Ishikawa (cell line): ENCODE results near the gene SDSL.

Experiments used
- CEBPB ChIP-seq: IDR thresholded peaks from 2 replicates; pipeline ENCODE4 v1.6.1; 2012
- CREB1 ChIP-seq: IDR thresholded peaks from 2 replicates; pipeline ENCODE4 v1.6.1; 2012; ENCODE audit warnings: low read depth
- EGR1 ChIP-seq: IDR thresholded peaks from 2 replicates; pipeline ENCODE4 v1.6.1; 2012
- EP300 ChIP-seq: IDR thresholded peaks from 2 replicates; pipeline ENCODE4 v1.6.1; 2012; ENCODE audit warnings: borderline replicate concordance
- FOXM1 ChIP-seq: IDR thresholded peaks from 2 replicates; pipeline ENCODE4 v1.6.1; 2012; ENCODE audit warnings: low read depth, borderline replicate concordance
- MAX ChIP-seq: IDR thresholded peaks from 2 replicates; pipeline ENCODE4 v1.6.1; 2012
- NFIC ChIP-seq: IDR thresholded peaks from 2 replicates; pipeline ENCODE4 v1.6.1; 2012
- RAD21 ChIP-seq: IDR thresholded peaks from 2 replicates; pipeline ENCODE4 v1.6.1; 2012; ENCODE audit warnings: low read depth
- TAF1 ChIP-seq: IDR thresholded peaks from 2 replicates; pipeline ENCODE4 v1.6.1; 2012; ENCODE audit warnings: low read depth, mild to moderate bottlenecking
- TCF12 ChIP-seq: IDR thresholded peaks from 2 replicates; pipeline ENCODE4 v1.6.1; 2012; ENCODE audit warnings: low read depth
- TEAD4 ChIP-seq: IDR thresholded peaks from 2 replicates; pipeline ENCODE4 v1.6.1; 2012
- YY1 ChIP-seq: IDR thresholded peaks from 2 replicates; pipeline ENCODE4 v1.6.1; 2012; ENCODE audit warnings: low read depth
- ZBTB7A ChIP-seq: IDR thresholded peaks from 2 replicates; pipeline ENCODE4 v1.6.1; 2012; ENCODE audit warnings: low read depth
- TF ChIP-seq, protein P1 (sequence below): IDR thresholded peaks from 2 replicates; pipeline ENCODE4 v1.6.1; 2012
- TF ChIP-seq, protein P2 (sequence below): IDR thresholded peaks from 2 replicates; pipeline ENCODE4 v1.6.1; 2012; ENCODE audit warnings: low read depth, mild to moderate bottlenecking

Gene SDSL

GRCh38 chr12:113388351-113388750 is 33.8 kb upstream of the SDSL start:
- no peak for TF ChIP-seq EP300
- TF ChIP-seq RAD21, result no peak

DNA sequence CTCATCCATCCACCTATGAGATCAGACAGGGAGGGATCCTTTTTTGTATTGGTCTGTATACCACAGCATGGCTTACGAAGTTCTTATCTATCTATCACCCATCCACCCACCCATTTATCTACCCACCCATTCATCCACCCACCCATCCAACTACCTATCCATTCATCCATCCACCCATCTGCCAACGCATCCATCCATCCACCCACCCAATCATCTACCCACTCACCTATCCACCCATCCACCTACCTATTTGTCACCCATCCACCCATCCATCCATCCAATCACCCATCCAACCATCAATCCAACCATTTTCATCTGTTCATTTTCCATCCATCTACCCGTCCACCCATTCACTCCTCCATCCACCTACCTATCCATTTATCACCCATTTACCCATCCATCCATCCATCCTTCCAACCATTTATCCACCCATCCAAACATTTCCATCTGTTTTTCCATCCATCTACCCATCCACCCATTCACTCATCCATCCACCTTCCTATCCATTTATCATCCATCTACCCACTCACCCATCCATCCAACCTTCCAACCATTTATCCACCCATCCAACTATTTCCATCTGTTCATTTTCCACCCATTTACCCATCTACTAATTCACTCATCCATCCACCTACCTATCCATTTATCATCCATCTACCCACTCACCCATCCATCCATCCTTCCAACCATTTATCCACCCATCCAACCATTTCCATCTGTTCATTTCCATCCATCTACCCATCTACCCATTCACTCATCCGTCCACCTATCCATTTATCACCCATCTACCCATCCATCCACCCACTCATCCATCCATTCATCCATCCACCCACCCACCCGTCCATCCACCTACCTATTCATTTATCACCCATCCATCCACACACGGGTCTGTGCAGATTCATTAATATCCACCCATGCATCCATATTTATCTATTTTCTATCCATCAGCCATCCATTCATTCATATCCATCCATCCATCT is 31.8 kb upstream of the SDSL start:
- TF ChIP-seq, protein P1, sequence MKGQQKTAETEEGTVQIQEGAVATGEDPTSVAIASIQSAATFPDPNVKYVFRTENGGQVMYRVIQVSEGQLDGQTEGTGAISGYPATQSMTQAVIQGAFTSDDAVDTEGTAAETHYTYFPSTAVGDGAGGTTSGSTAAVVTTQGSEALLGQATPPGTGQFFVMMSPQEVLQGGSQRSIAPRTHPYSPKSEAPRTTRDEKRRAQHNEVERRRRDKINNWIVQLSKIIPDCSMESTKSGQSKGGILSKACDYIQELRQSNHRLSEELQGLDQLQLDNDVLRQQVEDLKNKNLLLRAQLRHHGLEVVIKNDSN, result no peak
- TF ChIP-seq CREB1 (no peak), YY1 (no peak), MAX (no peak), TEAD4 (no peak), TAF1 (no peak), EGR1 (no peak), RAD21 (no peak), EP300 (no peak), TCF12 (no peak), FOXM1 (no peak), CEBPB (no peak), ZBTB7A (no peak), NFIC (no peak)
- TF ChIP-seq, protein P2, sequence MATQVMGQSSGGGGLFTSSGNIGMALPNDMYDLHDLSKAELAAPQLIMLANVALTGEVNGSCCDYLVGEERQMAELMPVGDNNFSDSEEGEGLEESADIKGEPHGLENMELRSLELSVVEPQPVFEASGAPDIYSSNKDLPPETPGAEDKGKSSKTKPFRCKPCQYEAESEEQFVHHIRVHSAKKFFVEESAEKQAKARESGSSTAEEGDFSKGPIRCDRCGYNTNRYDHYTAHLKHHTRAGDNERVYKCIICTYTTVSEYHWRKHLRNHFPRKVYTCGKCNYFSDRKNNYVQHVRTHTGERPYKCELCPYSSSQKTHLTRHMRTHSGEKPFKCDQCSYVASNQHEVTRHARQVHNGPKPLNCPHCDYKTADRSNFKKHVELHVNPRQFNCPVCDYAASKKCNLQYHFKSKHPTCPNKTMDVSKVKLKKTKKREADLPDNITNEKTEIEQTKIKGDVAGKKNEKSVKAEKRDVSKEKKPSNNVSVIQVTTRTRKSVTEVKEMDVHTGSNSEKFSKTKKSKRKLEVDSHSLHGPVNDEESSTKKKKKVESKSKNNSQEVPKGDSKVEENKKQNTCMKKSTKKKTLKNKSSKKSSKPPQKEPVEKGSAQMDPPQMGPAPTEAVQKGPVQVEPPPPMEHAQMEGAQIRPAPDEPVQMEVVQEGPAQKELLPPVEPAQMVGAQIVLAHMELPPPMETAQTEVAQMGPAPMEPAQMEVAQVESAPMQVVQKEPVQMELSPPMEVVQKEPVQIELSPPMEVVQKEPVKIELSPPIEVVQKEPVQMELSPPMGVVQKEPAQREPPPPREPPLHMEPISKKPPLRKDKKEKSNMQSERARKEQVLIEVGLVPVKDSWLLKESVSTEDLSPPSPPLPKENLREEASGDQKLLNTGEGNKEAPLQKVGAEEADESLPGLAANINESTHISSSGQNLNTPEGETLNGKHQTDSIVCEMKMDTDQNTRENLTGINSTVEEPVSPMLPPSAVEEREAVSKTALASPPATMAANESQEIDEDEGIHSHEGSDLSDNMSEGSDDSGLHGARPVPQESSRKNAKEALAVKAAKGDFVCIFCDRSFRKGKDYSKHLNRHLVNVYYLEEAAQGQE, result no peak

DNA sequence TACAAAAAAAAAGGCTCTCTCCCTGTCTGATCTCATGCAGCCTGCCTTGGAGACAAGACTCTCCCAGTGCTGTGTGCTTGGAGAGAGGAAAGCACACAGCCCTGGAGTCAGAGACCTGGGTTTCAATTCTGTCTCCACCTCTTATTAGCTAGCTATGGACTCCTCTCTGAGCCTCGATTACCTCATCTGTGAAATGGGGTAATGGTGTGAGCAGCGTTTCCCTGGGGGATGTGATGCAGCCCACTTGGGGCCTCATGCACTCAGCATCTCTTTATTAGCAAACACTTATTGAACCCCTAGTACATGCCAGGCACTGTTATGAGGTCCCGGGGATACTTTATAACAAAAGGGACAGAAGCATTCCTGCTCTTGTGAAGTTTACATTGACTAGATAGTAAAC is 31.0 kb upstream of the SDSL start:
- TF ChIP-seq TAF1 (no peak), CEBPB (no peak), NFIC (no peak), FOXM1 (no peak), CREB1 (no peak), TEAD4 (no peak), MAX (no peak), EP300 (no peak), YY1 (no peak), EGR1 (no peak), ZBTB7A (no peak), RAD21 (no peak)
- TF ChIP-seq, protein P2, result no peak
- TF ChIP-seq, protein P1, result no peak

- no peak for TF ChIP-seq ZBTB7A
- TF ChIP-seq NFIC, result no peak
- no peak for TF ChIP-seq TCF12
- no peak for TF ChIP-seq FOXM1
- no peak for TF ChIP-seq MAX
- no peak for TF ChIP-seq YY1
- no peak for TF ChIP-seq CEBPB
- TF ChIP-seq TEAD4, result no peak
- TF ChIP-seq TAF1, result no peak
- no peak for TF ChIP-seq CREB1
- TF ChIP-seq, protein P2, result no peak
- no peak for TF ChIP-seq EGR1
- TF ChIP-seq EP300, result no peak
- TF ChIP-seq RAD21, result no peak
- TF ChIP-seq, protein P1, result no peak
Observed at GRCh38 chr12:113391650-113392337, 30.4 kb upstream of the SDSL start.
